ENCODE measurements around the gene SNX13.

SNX13 gene

GRCh38 chr7:17985473-17986239, 45.4 kb upstream of the SNX13 start:
- no peak for DNase-seq (ENCODE audit: low read depth)
- no peak for TF ChIP-seq CTCF (IDR thresholded peaks at IDR 0.05; ENCODE audit: low read depth, low read length)
- TF ChIP-seq MYC (IDR thresholded peaks at IDR 0.05; ENCODE audit: low read depth, low read length): no peak
- no peak for TF ChIP-seq MAX (IDR thresholded peaks at IDR 0.05; ENCODE audit: low read depth, low read length)
- no peak for TF ChIP-seq POLR2A (IDR thresholded peaks at IDR 0.05; ENCODE audit: extremely low read depth, insufficient read length)
- no peak overlapping the region for H3K4me3 ChIP-seq (ENCODE audit: low read depth, low read length)

- H3K4me3 ChIP-seq (ENCODE audit: low read depth, low read length): no peak overlapping the region
- TF ChIP-seq MYC (IDR thresholded peaks at IDR 0.05; ENCODE audit: low read depth, low read length) (no peak), CTCF (IDR thresholded peaks at IDR 0.05; ENCODE audit: low read depth, low read length) (no peak), MAX (IDR thresholded peaks at IDR 0.05; ENCODE audit: low read depth, low read length) (no peak), POLR2A (IDR thresholded peaks at IDR 0.05; ENCODE audit: extremely low read depth, insufficient read length) (no peak)
- DNase-seq (ENCODE audit: low read depth): no peak
These were observed 44.0 kb upstream of the SNX13 start for GRCh38 chr7:17984288-17984687.

GRCh38 chr7:17983221-17984062, 43.1 kb upstream of the SNX13 start:
- no peak overlapping the region for H3K4me3 ChIP-seq (ENCODE audit: low read depth, low read length)
- no peak for DNase-seq (ENCODE audit: low read depth)

GRCh38 chr7:17976952-17977351, 36.7 kb upstream of the SNX13 start:
- no peak for DNase-seq (ENCODE audit: low read depth)
- TF ChIP-seq CTCF (IDR thresholded peaks at IDR 0.05; ENCODE audit: low read depth, low read length) (no peak), POLR2A (IDR thresholded peaks at IDR 0.05; ENCODE audit: extremely low read depth, insufficient read length) (no peak), MYC (IDR thresholded peaks at IDR 0.05; ENCODE audit: low read depth, low read length) (no peak), MAX (IDR thresholded peaks at IDR 0.05; ENCODE audit: low read depth, low read length) (no peak)
- H3K4me3 ChIP-seq (ENCODE audit: low read depth, low read length): no peak overlapping the region

More at GRCh38 chr7:17983221-17984062, 43.1 kb upstream of the SNX13 start:
- TF ChIP-seq MAX (IDR thresholded peaks at IDR 0.05; ENCODE audit: low read depth, low read length) (no peak), CTCF (IDR thresholded peaks at IDR 0.05; ENCODE audit: low read depth, low read length) (no peak), MYC (IDR thresholded peaks at IDR 0.05; ENCODE audit: low read depth, low read length) (no peak), POLR2A (IDR thresholded peaks at IDR 0.05; ENCODE audit: extremely low read depth, insufficient read length) (no peak)

GRCh38 chr7:17971411-17971810, 31.1 kb upstream of the SNX13 start:
- no peak for TF ChIP-seq MYC (IDR thresholded peaks at IDR 0.05; ENCODE audit: low read depth, low read length)
- TF ChIP-seq MAX (IDR thresholded peaks at IDR 0.05; ENCODE audit: low read depth, low read length): no peak
- no peak for TF ChIP-seq CTCF (IDR thresholded peaks at IDR 0.05; ENCODE audit: low read depth, low read length)
- TF ChIP-seq POLR2A (IDR thresholded peaks at IDR 0.05; ENCODE audit: extremely low read depth, insufficient read length): no peak
- no peak for DNase-seq (ENCODE audit: low read depth)

More at GRCh38 chr7:17971411-17971810, 31.1 kb upstream of the SNX13 start:
- no peak overlapping the region for H3K4me3 ChIP-seq (ENCODE audit: low read depth, low read length)
